Loucy (cell line): ENCODE results near the gene CASZ1.

Experiments
- EZH2phosphoT487 ChIP-seq: fragments of 200-600 bp; IDR thresholded peaks from 2 replicates; pipeline ENCODE4 v1.6.1; 2018; ENCODE audit warnings: antibody characterized with exemption, mild to moderate bottlenecking, moderate library complexity, borderline replicate concordance
- TF ChIP-seq, protein P1 (sequence below): fragments of 200-600 bp; sonication (generic); conservative IDR thresholded peaks from 2 replicates; pipeline ENCODE4 v1.5.1; 2014; ENCODE audit warnings: mild to moderate bottlenecking, antibody characterized with exemption, low read length

DNA sequence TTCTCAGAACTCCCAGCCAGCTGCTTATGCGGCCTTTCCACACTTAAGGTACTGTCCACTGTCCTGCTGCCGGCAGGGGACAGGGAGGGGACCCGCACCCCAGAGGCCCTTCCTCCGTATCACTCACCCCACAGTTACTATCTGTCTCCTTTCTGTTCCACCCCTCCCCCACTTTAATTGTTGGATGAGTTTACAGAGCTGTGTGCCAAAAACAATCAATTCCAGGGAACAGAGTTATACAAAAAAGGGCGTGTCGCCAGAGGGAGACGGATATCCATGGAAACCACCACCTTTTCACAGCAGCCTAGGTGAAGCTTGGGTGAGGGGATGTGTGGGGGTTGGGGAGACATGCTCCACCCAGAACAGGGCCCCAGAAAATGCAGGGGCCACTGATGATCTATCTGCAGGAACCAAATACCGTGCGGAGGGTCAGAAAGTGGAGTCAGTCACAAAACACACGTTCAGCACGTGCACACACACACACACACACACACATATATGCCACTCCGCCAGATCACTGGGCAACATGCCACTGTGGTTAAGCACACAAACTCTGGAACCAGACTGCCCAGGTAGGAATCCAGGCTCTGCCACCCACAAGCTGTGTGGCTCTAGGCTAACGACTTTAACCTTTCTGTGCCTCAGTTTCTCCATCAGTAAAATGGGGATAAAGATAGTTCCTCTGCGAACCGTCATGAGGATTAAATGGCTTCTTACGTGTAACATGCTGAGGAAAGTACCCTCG is 30.5 kb downstream of the CASZ1 start:
- TF ChIP-seq, protein P1, sequence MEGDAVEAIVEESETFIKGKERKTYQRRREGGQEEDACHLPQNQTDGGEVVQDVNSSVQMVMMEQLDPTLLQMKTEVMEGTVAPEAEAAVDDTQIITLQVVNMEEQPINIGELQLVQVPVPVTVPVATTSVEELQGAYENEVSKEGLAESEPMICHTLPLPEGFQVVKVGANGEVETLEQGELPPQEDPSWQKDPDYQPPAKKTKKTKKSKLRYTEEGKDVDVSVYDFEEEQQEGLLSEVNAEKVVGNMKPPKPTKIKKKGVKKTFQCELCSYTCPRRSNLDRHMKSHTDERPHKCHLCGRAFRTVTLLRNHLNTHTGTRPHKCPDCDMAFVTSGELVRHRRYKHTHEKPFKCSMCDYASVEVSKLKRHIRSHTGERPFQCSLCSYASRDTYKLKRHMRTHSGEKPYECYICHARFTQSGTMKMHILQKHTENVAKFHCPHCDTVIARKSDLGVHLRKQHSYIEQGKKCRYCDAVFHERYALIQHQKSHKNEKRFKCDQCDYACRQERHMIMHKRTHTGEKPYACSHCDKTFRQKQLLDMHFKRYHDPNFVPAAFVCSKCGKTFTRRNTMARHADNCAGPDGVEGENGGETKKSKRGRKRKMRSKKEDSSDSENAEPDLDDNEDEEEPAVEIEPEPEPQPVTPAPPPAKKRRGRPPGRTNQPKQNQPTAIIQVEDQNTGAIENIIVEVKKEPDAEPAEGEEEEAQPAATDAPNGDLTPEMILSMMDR: no peak
- TF ChIP-seq EZH2phosphoT487: no peak
